Ectodermal cell (in vitro differentiated cells): Measurements from ENCODE around the gene GTF2A1.
"Not testable (repeated sequence)": the region's sequence is repeated elsewhere in the genome, so short reads cannot be mapped to it uniquely, and the experiment has no call there.

Source experiments
- H3K27ac ChIP-seq: 2 replicates; pipeline ENCODE4 v1.7.0; 2013; ENCODE audit warnings: mild to moderate bottlenecking, low read depth, low read length; ENCODE audit not compliant: insufficient read depth, poor library complexity, severe bottlenecking
- H3K27me3 ChIP-seq: 2 replicates; pipeline ENCODE4 v1.7.0; 2013; ENCODE audit warnings: mild to moderate bottlenecking, low read length; ENCODE audit not compliant: insufficient read depth, control insufficient read depth, poor library complexity, severe bottlenecking
- H3K36me3 ChIP-seq: one replicate; pipeline ENCODE4 v1.7.0; 2013; ENCODE audit warnings: low read length; ENCODE audit not compliant: control insufficient read depth, insufficient read depth
- H3K4me1 ChIP-seq: one replicate; pipeline ENCODE4 v1.7.0; 2013; ENCODE audit warnings: low read length; ENCODE audit not compliant: control insufficient read depth, insufficient read depth
- H3K4me3 ChIP-seq: 2 replicates; pipeline ENCODE4 v1.7.0; 2013; ENCODE audit warnings: low read depth, low read length, control low read depth; ENCODE audit not compliant: insufficient read depth
- H3K9me3 ChIP-seq: 2 replicates; pipeline ENCODE4 v1.7.0; 2013; ENCODE audit warnings: mild to moderate bottlenecking, low read length, moderate library complexity; ENCODE audit not compliant: control insufficient read depth
- WGBS, 2 experiments: methylation state at CpG; one replicate each; pipeline ENCODE4 v1.1.7; 2013; ENCODE audit warnings: missing lambda C conversion rate in 2 of 2; 5-methylcytosine and 5-hydroxymethylcytosine counted together

The GTF2A1 gene

DNA sequence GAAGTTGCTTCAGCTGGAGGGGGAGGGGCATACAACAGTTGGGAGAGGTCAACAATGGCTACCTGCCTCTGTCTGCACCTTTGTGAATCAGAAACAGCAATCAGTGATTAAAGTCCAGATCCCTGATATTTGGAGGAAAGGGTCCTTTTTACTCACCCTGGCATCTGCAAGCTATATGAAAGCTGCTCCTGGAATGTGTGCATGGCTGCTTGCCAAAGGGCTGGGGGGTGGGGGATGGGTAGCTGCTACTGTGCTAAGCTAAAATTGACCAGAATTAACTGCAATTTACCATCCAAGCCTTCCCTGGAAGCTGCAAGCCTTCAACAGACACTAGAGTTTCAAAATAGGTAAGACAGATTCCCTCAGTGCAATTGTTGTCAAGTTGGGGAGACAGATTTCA, 13.5 kb upstream of the GTF2A1 start:
- Histone ChIP-seq H3K9me3 (peaks cover 3% of the 10 kb centered on the region), H3K36me3 (no peaks in the 10 kb centered on the region), H3K27ac (no peak overlapping the region), H3K27me3 (no peaks in the 10 kb centered on the region), H3K4me3 (no peak overlapping the region), H3K4me1 (peaks cover 10% of the 10 kb centered on the region)

DNA sequence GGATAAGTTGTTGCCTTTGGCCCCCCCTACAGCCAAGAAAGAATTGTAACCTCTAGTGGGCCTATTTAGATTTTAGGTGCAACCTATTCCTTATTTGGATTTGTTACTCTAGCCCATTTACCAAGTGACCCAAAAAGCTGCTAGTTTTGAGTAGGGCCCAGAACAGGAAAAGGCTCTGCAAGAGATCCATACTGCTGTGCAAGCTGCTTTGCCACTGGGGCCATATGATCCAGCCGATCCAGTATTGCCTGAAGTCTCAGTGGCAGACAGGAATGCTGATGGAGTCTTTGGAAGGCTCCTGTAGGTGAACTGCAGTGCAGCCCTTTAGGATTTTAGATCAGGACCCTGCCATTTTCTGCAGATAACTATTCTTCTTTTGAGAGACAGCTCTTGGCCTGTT, 12.9 kb upstream of the GTF2A1 start:
- Histone ChIP-seq H3K4me3 (no peak overlapping the region), H3K36me3 (no peaks in the 10 kb centered on the region), H3K27me3 (no peaks in the 10 kb centered on the region), H3K4me1 (peaks cover 10% of the 10 kb centered on the region), H3K27ac (no peak overlapping the region), H3K9me3 (peaks cover 3% of the 10 kb centered on the region)
- 92 to 96% methylated on average over 1 of the region's 1 CpG for WGBS, 2 experiments

DNA sequence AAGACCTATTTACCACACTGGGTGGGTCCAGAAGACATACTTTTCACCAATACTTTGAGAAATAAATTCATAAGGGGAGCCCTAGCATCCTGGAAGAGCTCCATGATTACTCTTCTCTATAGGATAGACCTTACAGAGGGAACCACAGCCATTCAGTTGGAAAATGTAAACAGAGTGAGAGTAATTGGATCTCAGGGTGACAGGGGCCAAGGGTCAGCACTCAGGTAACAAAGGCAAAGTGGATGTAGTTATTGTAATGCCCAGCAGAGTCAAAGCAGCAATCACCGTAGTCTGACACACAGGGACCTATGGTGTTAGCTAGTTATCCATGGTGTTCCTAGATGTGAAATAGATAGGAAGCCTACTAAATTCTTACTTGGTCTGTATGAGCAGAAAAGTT, 10.8 kb upstream of the GTF2A1 start:
- H3K4me1 ChIP-seq = peaks cover 10% of the 10 kb centered on the region
- no peak overlapping the region for H3K4me3 ChIP-seq
- H3K9me3 ChIP-seq = peaks cover 3% of the 10 kb centered on the region
- H3K36me3 ChIP-seq = no peaks in the 10 kb centered on the region
- 46 to 49% methylated on average over 1 of the region's 1 CpG for WGBS, 2 experiments
- no peaks in the 10 kb centered on the region for H3K27me3 ChIP-seq
- H3K27ac ChIP-seq = no peak overlapping the region

DNA sequence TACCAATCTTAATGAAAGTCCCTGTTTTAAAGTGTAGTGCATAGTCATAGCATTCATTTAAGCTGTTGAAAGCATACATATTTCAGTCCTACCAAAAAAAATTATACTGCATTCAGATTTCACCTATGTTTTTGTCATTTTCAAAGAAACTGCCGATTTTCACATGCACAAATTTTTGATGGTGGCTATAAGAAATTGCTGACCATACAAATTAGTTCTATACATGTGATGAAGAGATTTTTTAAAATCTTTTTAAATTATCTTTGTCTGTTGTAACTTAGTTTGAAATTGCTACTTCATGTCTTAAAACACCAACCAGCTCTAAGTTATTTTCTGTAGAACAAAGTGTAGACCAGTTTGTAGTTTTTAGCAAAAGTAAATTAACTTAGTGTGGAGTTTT, 3.5 kb upstream of the GTF2A1 start:
- Histone ChIP-seq H3K27me3 (no peaks in the 10 kb centered on the region), H3K36me3 (no peaks in the 10 kb centered on the region), H3K4me1 (no peaks in the 10 kb centered on the region), H3K9me3 (no peaks in the 10 kb centered on the region), H3K4me3 (no peak overlapping the region), H3K27ac (no peak overlapping the region)
- WGBS, 2 experiments = 78% methylated on average over 1 of the region's 1 CpG; no CpG with 5 or more reads in 1 of the 2 experiments

DNA sequence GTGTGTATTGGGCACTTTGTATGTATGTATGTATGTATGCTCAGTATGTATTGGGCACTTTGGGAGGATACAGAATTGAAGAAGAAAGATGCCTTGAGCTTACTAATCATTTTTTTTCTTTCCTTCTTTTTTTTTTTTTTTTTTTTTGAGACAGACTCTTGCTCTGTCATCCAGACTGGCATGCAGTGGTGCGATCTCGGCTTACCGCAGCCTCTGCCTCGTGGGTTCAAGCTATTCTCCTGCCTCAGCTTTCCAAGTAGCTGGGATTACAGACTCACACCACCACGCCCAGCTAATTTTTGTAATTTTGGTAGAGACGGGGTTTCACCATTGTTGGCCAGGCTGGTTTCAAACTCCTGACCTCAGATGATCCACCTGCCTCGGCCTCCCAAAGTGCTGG, 3.0 kb upstream of the GTF2A1 start:
- not testable (repeated sequence) for H3K27me3 ChIP-seq, H3K4me1 ChIP-seq, H3K36me3 ChIP-seq, H3K27ac ChIP-seq, H3K9me3 ChIP-seq, H3K4me3 ChIP-seq
- 91 to 94% methylated on average over 7 of the region's 7 CpGs for WGBS, 2 experiments

DNA sequence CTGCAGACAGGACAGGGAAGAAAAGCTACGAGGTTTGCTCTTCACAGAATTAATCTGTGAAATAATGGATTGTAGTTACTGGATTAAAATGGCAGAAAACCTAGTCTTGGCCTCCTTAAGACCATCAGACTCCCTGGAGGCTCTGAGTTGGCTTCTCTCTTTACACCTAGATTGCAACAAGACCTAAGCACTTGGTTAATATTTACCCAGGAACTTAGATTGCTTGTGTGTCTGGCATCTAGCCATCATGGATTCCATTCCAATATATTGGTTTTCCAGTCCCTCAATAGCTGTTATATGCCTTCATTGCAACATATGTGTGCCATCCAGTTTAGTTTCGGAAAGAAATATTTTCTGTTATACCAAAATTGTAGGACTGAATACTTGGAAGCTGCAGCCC, 1.9 kb upstream of the GTF2A1 start:
- Histone ChIP-seq H3K4me3 (no peak overlapping the region), H3K4me1 (no peaks in the 10 kb centered on the region), H3K36me3 (no peaks in the 10 kb centered on the region), H3K9me3 (no peaks in the 10 kb centered on the region), H3K27me3 (no peaks in the 10 kb centered on the region), H3K27ac (no peak overlapping the region)
- 90 to 97% methylated on average over 2 of the region's 2 CpGs for WGBS, 2 experiments

DNA sequence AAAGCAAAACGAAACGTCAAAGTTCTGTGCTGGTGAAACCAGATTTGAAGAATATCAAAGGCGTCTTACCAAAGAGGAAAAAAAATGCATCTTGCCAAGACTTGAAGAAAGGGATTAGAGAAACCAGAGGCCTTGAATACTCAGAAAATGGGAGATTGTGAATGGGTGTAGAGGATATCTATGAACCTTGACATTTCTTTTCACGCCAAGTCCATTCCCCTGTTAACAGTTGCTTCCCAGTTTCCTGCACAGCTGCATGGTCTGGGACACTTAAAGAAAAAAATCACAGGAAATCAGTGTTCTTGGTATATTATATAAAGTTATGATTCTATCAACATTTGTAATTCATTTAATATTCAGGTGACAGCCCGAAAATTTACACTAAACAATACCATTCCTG, 1.4 kb upstream of the GTF2A1 start:
- H3K36me3 ChIP-seq = no peaks in the 10 kb centered on the region
- H3K27me3 ChIP-seq = no peaks in the 10 kb centered on the region
- H3K4me1 ChIP-seq = no peaks in the 10 kb centered on the region
- H3K4me3 ChIP-seq = peak overlapping the region; percentile 72
- H3K9me3 ChIP-seq = no peaks in the 10 kb centered on the region
- 84 to 87% methylated on average over 5 of the region's 5 CpGs for WGBS, 2 experiments
- H3K27ac ChIP-seq = no peak overlapping the region

DNA sequence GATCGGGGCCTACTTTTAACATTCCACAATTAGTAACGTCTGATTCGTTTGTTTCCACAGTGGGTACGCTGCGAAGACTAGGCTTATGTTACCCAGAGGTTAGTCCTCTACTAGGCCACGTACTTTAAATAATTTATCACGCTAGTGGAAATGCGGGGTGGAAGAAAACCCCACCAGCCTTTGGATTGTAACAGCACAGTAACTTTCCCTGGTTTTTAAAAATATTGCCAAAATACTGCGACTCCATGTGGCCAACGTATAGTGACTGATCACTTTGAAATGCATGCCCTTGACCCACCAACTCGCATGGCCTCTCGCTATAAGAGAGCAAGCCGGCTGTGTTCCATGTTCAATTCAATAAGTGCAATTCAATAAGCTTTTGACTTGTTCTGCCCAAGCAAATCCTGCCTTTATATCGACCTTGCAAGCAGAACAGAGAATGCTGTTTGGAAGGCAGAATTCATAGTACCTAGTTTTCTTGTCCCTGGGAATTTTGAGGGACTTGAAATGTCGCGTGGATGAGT, 882 bp upstream of the GTF2A1 start:
- H3K9me3 ChIP-seq = no peaks in the 10 kb centered on the region
- H3K27ac ChIP-seq = peak overlapping the region; percentile 99
- peak overlapping the region; percentile 72 for H3K4me3 ChIP-seq
- no peaks in the 10 kb centered on the region for H3K36me3 ChIP-seq
- no peaks in the 10 kb centered on the region for H3K27me3 ChIP-seq
- peaks cover 2% of the 10 kb centered on the region for H3K4me1 ChIP-seq
- 32 to 33% methylated on average over 16 of the region's 16 CpGs for WGBS, 2 experiments

DNA sequence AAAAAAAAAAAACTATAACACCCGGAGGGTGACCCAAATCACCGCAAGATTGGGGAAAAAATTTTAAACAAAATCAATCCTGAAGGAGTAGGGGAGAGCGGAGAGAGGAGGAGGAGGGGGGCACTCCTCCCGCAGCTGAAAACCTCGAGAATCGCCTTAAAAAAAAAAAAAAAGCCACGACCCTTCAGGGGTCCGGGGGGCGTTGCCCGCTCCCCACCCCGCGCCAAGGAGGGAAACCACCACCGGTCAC, 254 bp downstream of the GTF2A1 start:
- 0% methylated on average over 13 of the region's 13 CpGs for WGBS, 2 experiments
- Histone ChIP-seq H3K4me3 (peak overlapping the region; percentile 72), H3K36me3 (no peaks in the 10 kb centered on the region), H3K27ac (peak overlapping the region; percentile 99), H3K9me3 (no peaks in the 10 kb centered on the region), H3K4me1 (peaks cover 4% of the 10 kb centered on the region), H3K27me3 (no peaks in the 10 kb centered on the region)

DNA sequence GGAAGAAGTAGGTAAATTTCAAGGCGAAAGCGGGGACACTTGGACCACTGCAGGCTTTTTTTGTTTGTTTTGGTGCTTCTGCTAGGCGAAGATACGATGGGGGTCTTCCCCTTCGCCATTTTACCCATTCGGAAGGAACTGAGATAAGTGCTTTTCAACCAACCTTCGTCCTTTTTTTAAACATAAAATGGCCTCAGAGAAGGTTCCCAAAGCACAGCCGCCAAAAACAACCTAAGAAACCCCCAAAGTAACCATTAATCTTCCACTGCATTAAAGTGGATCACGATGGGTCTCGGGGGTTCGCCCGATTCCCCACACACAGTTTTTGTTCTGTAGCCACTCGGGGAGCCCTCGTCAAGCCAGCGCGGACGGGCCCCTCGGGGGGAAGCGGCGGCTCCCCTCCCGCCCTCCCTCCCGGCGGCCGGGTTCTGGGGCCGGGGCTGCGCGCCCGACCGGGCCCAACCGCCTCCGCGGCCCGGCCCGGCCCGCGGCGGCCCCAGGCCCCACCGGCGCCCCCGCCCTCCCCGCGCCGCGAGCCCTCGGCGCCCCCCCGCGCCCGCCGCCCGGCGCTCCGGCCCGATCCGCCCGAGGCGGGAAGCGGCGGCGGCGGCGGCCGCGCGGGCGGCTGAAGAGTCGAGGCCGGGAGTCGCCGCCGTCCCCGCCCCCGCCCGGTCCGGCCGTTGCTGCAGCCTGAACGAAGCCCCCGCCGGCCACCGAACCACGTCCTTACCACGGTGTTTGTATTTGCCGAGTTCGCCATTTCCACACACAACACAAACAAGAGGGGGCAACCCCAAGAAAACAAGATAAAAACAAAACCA, 790 bp downstream of the GTF2A1 start:
- Histone ChIP-seq H3K36me3 (no peaks in the 10 kb centered on the region), H3K9me3 (no peaks in the 10 kb centered on the region), H3K4me1 (peaks cover 4% of the 10 kb centered on the region), H3K4me3 (peak overlapping the region; percentile 72), H3K27ac (peak overlapping the region; percentile 99), H3K27me3 (no peaks in the 10 kb centered on the region)
- 0% methylated on average over 83 to 84 of the region's 84 CpGs for WGBS, 2 experiments
